ENCODE results near the gene SDCBP2.

The SDCBP2 gene

GRCh38 chr20:1281279-1282057 is 47.5 kb downstream of the SDCBP2 start:
- DNase-seq (ENCODE audit: extremely low read depth, insufficient read length): no peak
- TF ChIP-seq CTCF (IDR thresholded peaks at IDR 0.05; ENCODE audit: insufficient read depth, low read length, poor library complexity, severe bottlenecking): no peak
- H3K36me3 ChIP-seq (ENCODE audit: control insufficient read depth, insufficient read depth, low read length): no peaks in the 10 kb centered on the region
- H3K27me3 ChIP-seq (replicated peaks; ENCODE audit: control insufficient read depth, insufficient read depth, low read length): no peaks in the 10 kb centered on the region
- no peak overlapping the region for H3K4me3 ChIP-seq (replicated peaks; ENCODE audit: low read depth, low read length)

- no peak for DNase-seq (ENCODE audit: extremely low read depth, insufficient read length)
- Histone ChIP-seq H3K36me3 (ENCODE audit: control insufficient read depth, insufficient read depth, low read length) (no peaks in the 10 kb centered on the region), H3K4me3 (replicated peaks; ENCODE audit: low read depth, low read length) (no peak overlapping the region), H3K27me3 (replicated peaks; ENCODE audit: control insufficient read depth, insufficient read depth, low read length) (no peaks in the 10 kb centered on the region)
- TF ChIP-seq CTCF (IDR thresholded peaks at IDR 0.05; ENCODE audit: insufficient read depth, low read length, poor library complexity, severe bottlenecking): no peak
These were observed 48.5 kb downstream of the SDCBP2 start for GRCh38 chr20:1280195-1281102.

GRCh38 chr20:1278993-1279392 is 49.9 kb downstream of the SDCBP2 start:
- DNase-seq (ENCODE audit: extremely low read depth, insufficient read length): no peak
- Histone ChIP-seq H3K36me3 (ENCODE audit: control insufficient read depth, insufficient read depth, low read length) (no peaks in the 10 kb centered on the region), H3K4me3 (replicated peaks; ENCODE audit: low read depth, low read length) (no peak overlapping the region), H3K27me3 (replicated peaks; ENCODE audit: control insufficient read depth, insufficient read depth, low read length) (no peaks in the 10 kb centered on the region)
- TF ChIP-seq CTCF (IDR thresholded peaks at IDR 0.05; ENCODE audit: insufficient read depth, low read length, poor library complexity, severe bottlenecking): no peak

- H3K36me3 ChIP-seq (ENCODE audit: control insufficient read depth, insufficient read depth, low read length): no peaks in the 10 kb centered on the region
- TF ChIP-seq CTCF (IDR thresholded peaks at IDR 0.05; ENCODE audit: insufficient read depth, low read length, poor library complexity, severe bottlenecking): no peak
- no peaks in the 10 kb centered on the region for H3K27me3 ChIP-seq (replicated peaks; ENCODE audit: control insufficient read depth, insufficient read depth, low read length)
These were observed 51.2 kb downstream of the SDCBP2 start for GRCh38 chr20:1277529-1278322.

GRCh38 chr20:1275919-1276318 is 53.0 kb downstream of the SDCBP2 start:
- Histone ChIP-seq H3K4me3 (replicated peaks; ENCODE audit: low read depth, low read length) (no peak overlapping the region), H3K27me3 (replicated peaks; ENCODE audit: control insufficient read depth, insufficient read depth, low read length) (no peaks in the 10 kb centered on the region), H3K36me3 (ENCODE audit: control insufficient read depth, insufficient read depth, low read length) (no peaks in the 10 kb centered on the region)
- no peak for TF ChIP-seq CTCF (IDR thresholded peaks at IDR 0.05; ENCODE audit: insufficient read depth, low read length, poor library complexity, severe bottlenecking)
- DNase-seq (ENCODE audit: extremely low read depth, insufficient read length): no peak

More at GRCh38 chr20:1277529-1278322, 51.2 kb downstream of the SDCBP2 start:
- H3K4me3 ChIP-seq (replicated peaks; ENCODE audit: low read depth, low read length): no peak overlapping the region
- no peak for DNase-seq (ENCODE audit: extremely low read depth, insufficient read length)

Data from GM06990 (cell line).